T-helper 2 cell (primary cell): Measurements from ENCODE around the gene PIGP.
"Not testable (repeated sequence)": the region's sequence is repeated elsewhere in the genome, so short reads cannot be mapped to it uniquely, and the experiment has no call there.

ENCODE experiments used
- DNase-seq, 5 experiments: peaks; one replicate each; pipeline versions ENCODE4 v3.0.0 to v3.0.0-alpha.2; 2012 to 2022

The PIGP gene

DNA sequence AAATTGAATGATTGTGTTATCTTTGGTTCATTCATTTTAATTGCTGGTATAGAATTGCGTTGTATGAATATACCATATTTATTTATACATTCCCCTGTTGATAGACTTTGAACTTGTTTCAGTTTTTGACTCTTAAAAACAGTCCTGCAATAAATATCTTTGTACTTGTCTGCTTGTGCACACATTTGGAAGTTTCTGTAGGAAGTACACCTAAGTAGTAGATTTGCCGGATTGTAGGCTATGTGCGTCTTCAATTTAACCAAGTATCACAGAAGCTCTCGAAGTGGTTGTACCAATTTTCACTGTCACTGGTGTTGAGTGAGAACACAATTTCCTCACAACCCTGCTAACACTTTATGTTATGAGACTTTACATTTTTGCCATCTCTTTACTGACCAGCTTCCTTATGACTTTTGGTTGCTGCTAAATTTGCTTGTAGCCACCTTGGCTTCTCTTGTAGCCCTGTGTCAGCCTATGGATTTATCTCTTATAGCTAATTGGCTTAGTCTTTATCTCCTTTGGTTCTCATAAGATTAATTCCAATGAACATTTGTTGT is 2.4 kb upstream of the PIGP start:
- DNase-seq, result no peak

DNA sequence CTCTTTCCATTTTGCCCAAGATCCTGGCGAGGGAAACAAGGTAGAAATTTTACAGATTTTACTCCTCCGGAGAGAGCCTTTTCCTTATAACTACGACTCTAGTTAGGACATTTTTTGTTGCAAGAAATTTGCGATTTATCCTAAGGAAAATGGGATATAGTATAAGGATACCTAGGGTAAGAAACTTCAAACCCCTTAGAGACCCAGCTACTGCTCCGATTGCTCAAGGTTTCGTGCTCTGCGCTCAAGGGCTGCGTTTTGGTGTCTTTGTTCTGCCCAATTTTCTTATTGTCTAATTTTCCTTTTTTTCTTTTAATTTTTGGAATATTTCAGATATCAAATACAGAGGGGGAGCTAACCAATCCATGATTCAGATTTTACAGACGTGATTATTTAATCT is 1.7 kb upstream of the PIGP start:
- DNase-seq, result no peak

DNA sequence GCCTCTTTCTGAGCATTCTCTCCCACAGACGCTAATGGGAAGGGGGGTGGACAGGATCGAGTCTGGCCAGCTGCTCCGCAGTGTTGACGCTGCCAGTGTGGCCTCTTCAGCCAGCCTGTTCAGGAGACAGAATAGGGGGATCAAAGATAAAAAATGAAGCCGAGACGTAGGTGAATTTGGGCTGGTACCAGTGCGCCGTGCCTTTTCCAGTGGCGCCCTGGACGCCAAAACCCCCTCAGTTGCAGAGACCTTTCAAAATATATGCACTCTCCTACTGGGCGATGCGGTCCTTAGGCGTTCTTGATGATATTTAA is 1.3 kb upstream of the PIGP start:
- no peak for DNase-seq

DNA sequence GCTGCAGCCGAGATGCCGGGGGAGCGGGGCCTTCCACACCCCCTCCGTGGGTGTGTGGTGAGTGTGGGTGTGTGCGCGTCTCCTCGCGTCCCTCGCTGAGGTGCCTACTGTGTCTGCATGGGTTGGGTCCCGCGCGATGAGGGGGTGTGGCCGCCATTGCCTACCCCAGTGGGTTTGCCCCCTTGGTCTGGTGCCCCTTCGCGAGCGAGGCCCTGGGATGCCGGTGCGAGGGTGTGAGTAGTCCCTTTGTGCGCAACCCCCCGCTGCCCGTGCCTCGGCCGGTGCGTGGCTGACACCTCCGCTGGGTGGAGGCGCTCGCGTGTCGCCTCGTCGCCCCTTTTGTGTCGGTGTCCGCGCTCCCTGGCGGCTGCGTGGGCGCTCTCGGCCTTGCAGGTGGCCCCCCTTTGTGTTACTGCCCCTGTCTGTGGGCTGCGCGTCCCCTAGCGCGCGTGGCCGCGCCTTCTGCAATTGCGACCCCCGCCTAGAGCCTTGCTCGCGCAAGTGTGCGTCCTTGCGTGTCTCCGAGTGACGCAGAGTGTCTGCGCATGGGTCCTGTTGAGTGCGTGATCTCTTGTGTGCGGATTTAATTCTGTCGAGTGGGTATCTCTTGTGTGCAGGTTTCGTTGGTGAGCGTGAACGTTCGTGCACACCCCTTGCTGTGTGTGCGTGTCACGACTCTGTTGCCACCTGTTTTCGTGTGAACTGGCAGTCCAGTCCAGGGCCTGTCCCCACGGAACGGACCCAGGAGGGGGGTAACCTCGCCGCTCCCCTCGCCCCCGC is 736 bp upstream of the PIGP start:
- DNase-seq, result peak in 4 of 5 experiments; percentile 40 to 79 (median 51)

DNA sequence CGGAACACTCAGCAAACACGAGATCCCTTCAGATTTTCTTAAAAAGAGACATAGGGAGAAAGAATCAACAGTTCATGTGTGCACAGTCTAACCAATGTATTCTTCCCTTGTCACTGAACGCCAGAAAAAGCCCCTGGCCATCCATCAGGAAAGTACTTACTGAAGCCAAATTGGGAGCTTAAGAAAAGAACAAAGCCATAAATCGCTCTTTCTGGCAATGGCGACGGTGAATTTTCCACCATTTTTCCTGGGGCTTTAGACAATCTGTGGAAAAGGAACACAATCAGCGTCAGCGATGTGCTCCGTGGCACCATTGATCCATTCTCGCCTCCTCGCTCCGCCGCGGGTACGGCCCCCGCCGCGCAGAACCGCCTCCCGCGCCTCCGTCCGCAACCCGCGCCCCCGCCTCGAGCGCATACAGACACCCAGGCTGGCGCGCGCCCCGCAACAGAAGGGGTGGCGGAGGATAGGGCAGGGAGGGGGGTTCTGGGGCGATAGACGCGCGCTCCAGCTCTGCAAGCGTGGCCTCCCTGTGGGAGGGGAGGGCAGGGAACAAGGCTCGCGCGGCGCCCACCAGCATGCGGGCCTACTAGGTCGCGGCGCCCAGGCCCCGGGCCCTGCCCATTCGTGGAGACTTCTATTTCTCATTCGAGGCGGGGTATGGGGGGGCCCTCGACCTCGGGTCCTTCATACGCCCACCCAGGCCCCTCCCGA is 440 bp downstream of the PIGP start:
- DNase-seq, result peak in 4 of 5 experiments; percentile 56 to 83 (median 74)

DNA sequence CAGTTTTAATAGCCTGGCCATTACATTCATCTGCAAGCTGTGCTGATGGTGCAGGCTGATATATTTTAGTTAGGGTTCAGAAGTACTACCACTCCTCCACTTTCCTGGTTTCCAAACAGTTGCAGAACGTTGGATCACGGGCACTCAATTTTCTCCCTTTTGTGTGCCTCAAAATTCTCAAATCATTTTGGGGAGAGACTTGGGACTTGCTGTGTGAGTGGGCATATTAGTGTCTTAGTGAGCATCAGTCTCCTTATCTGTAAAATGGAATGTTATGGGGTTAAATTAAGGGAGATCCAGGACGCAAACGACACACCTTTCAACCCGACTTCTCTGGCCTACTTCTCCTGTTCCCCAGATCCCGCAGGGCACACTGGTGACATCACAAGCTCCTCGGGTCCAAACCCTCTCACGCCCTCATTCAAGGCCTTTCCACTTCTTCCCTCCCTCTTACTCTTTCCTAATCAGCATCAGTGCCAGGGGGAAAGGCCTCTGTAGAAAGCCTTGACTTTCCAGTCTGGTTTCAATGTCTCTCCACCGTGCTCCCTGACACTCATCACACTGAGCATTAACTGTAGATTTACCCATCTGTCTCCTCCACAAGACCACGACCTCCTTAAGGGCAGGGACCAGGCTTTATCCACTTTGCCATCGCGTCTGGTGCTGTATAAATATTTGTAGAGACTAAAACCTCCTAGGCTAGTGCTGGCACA is 1.2 kb downstream of the PIGP start:
- peak in 1 of 5 experiments; percentile 21 for DNase-seq

DNA sequence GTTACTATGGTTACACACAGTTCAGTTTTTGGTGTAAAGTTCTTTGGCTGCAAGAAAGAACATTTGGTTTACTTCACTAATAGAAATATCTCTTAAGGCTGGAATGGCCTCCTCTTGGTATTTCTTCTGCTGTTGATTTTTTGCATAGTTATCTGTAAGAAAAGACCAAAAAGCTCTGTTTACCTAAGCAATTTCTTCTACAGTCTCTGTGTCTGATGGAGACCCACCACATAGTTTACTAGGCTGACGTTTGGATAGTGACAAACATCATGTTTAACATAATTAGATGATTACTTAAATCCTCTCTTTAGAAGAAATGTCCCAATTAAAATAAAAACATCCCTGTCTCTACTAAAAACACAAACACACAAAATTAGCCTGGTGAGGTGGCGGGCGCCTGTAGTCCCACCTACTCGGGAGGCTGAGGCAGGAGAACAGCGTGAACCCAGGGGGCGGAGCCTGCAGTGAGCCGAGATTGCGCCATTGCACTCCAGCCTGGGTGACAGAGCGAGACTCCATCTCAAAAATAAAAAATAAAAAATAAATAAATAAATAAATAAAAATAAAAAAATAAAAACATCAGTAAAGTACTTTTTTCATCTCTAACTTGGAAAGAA is 7.2 kb downstream of the PIGP start:
- DNase-seq, result no peak

DNA sequence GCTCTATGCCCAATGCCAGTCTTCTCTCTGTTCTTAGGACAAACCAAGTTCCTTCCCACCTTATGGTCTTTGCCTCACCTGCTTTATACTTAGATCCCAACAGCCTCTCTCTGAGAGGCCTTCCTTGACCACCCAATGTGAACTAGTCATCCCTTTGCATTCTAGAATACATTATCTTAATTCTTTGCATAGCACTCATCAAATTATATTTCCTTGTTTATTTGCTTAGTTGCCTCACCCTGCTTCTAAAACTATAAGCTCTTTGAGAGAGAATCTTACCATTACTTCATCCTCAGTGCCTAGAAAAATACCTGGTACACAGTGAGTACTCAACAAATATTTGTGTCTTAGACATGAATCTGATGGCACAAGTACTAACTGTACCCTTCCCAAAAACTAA is 8.0 kb downstream of the PIGP start:
- DNase-seq, result no peak

DNA sequence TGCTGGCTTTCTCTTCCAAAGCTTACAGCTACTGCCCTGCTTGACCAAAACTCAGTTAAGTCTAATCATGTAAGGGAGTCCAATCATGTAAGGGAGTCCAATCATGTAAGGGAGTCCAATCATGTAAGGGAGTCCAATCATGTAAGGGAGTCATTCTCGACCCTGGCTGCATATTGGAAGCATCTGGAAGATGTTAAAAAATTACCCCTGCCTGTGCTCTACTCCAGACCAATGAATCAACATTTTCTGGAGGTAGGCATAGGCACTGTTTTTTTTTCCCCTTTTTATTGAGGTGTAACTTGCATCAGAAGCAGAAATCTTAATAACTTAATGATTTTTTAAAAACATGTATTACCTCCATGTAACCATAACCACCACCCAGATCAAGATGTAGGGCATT is 9.4 kb downstream of the PIGP start:
- no peak for DNase-seq

DNA sequence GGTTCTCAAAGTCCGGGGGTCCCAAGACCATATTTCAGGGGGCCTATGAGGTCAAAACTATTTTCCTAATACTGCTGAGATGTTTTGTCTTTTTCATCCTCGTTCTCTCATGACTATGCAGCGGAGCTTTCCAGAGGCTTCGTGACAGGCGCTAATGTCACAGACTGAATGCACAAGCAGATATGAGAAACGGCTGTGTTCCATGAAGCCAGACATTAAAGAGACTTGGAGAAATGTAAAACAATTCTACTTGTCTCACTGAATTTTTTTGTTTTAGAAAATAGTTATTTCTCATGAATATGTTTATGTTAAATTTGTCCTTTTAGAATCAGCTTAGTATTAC is 10.3 kb downstream of the PIGP start:
- no peak for DNase-seq

DNA sequence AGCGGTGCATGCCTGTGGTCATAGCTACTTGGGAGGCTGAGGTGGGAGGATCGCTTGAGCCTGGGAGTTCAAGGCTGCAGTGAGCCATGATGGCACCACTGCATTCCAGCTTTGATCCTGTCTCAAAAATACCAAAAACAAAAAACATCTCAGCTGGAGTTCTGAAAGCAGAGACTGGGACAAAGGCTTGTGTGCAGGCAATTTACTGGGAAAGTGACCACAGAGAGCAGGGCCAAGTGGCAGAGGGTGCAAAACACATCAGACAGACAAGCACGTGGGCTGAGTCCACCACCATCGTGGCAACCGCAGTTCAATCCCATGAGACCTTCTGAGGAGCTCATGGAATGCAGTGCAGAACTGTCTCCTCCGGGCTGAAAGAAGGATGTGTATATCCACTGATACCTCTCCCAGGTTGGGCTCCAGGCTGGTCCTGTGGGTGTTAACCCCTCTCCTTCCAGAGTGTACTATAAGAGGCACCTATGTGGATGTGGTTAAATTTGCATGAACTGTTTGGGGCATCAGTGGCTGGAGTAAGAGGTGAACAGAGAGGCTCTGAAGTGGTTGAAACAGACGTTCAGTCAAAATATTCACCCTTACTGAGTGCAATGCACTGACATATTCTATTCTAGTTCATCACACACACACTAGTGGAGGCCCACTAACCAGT is 10.8 kb downstream of the PIGP start:
- no peak for DNase-seq

DNA sequence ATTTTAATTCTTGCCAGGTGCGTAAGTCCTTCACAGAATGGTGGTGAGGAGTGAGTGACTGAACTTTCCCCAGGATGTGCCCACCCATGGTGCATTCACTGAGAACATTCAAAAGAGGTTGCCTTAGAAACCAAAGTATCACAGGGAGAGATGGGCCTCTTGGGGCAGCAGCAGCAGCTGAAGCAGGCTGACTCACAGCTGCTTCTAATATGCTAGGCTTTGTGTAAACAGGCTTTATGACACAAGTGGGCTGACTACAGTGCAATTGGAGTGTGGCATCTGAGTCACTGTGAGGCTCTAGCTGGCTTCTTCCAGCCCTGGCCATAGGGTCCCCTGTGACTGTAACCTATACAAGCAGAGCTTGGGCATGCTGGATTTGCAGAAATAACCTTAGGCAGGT is 12.6 kb downstream of the PIGP start:
- peak in 1 of 5 experiments; percentile 6 for DNase-seq

DNA sequence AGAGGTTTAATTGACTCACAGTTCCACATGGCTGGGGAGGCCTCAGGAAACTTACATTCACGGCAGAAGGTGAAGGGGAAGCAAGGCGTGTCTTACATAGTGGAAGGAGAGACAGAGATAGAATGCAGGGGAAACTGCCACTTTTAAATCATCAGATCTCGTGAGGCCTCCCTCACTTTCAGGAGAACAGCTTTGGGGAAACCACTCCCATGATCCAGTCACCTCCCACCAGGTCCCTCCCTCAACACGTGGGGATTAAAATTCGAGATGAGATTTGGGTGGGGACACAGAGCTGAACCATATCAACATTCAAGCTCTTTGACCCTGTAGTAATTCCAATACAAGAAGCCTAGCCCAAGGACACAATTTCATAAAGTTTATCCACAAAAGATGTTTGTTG is 13.7 kb downstream of the PIGP start:
- DNase-seq, result no peak

DNA sequence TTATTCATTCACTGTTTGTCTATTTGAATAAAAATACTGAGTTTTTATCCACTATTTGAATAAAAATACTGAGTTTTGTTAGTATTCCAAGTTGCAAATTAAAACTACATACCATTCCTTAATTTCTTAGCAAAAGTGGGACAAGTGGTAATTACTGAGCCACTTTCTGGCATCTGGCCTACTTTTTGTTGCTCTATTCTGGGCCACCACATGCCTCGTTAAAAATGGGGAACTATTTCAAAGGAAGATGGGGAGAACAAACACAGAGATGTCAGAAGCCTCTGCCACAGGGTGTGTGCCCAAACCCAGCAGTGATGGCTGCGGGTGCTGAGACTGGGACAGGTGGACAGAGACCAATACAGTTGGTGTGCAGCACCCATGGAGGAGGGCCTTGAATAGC is 14.6 kb downstream of the PIGP start:
- DNase-seq, result no peak

DNA sequence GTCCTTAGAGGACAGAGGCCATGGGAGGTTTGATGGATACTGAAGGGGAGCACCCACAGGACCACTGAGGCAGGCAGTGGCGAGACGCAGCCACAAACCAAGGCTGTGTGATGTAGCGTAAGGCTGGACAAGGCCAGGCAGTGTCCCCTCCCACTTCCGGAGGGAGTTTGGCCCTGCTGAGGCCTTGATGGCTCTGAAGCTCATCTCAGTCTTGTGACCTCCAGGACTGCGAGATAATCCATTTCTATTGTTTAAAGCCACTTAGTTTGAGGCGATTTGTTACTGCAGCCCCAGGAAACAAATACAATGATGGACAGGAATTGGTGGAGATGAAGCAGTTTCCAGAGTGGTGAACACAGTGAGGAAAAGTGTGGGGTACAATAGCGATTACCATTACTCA is 15.3 kb downstream of the PIGP start:
- no peak for DNase-seq

DNA sequence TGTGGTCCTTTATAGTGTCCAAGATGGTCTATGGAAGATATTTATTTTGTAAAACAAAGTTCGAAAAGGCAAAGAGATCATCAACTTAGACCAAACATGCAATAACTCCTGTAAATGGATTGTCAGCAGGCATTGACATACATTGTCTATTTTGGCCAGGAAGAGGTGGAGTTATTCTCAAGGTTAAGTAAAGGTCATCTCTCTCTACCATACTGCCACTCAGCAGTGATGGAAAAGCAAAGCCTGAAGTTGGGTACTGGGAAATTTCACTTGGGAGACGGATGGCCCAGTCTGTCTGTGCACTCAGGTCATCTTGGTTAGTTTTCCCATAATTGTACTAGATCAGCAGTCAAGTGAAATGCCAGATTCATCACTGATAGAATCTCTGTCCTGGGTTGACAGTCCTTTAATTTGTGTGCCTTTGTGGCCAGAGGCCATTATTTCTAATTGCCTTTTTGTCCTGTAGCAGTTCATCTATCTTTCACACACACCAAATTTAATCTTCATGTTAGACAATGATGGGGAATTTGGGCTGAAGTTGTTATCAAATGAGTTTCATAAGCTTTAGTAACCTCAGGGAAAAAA is 17.5 kb downstream of the PIGP start:
- DNase-seq, result no peak

DNA sequence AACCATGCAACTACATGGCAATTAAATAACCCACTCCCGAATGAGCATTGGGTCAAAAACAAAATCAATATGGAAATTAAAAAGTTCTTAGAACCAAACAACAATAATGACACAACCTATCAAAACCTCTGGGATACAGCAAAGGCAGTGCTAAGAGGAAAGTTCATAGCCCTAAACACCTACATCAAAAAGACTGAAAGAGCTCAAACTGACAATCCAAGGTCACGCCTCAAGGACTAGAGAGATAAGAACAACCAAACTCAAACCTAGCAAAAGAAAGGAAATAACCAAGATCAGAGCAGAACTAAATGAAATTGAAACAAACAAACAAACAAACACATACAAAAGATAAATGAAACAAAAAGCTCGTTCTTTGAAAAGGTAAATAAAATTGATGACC is 23.1 kb downstream of the PIGP start:
- DNase-seq, result not testable (repeated sequence)

DNA sequence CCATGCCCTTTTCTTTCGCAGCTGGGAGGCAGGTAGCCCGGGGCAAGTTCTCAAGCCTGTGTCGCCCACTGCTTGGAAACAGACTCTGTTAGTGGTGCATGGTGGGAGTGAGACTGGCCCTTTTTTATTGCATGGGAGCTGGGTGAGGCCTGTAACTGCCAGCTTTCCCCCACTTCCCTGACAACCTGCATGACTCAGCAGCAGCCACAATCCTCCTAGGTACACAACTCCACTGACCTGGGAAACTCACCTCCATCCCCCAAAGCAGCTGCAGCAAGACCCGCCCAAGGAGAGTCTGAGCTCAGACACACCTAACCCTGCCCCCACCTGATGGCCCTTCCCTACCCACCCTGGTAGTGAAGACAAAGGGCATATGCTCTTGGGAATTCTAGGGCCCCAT is 25.8 kb downstream of the PIGP start:
- no peak for DNase-seq

DNA sequence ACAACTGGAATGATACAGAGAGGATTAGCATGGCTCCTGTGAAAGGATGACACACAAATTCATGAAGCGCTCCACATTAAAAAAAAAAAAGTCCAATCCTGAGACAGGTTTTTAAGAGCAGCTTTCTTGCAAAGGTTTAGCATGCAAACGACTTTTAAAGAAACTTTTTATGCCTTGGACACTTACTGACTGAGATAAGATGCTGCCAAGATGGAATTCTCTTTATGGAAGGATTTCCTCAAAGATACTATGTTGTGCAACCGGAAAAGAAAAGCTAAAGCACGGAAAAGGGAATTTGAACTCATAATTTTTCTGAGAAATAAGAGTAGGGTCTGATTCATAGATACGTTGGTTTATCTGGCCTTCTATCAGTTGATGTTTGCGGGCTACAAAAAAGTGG is 27.3 kb downstream of the PIGP start:
- no peak for DNase-seq

DNA sequence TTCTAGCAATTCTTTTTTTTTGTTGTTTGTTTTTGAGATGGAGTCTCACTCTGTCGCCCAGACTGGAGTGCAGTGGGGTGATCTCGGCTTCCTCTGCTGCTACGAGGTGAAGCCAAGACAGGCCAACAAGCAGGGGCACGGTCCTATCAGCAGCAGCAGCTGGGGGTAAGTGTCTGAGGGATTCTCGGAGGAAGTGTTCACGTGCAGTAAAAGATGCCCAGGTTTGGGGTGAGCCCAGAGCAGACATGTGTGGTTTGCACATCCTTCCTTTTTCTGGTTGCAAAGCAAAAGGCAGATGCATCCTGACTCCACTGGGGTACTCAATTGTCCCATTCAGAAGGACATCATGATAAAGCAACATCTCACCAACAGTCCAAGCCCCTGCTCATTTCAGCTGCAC is 27.7 kb downstream of the PIGP start:
- peak in 2 of 5 experiments; percentile 12 to 79 for DNase-seq

DNA sequence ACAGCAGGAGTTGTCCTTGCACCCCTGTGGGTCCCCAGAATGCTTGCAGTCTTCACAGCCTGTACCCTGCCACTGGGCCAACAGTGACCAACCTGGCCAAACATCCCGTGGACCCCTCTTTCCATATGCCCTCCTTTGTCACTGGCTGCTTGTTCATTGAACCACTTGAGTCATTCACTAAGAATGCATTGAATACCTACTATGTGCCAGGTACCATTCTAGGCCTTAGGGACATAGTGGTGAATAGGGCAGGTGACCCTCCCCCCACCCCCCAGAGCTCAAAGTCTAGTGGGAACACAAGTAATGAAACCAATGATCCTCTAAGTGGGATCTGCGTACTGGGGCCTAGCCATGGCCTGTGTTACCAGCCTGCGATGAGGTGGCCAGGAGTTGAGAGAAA is 28.2 kb downstream of the PIGP start:
- DNase-seq, result no peak

DNA sequence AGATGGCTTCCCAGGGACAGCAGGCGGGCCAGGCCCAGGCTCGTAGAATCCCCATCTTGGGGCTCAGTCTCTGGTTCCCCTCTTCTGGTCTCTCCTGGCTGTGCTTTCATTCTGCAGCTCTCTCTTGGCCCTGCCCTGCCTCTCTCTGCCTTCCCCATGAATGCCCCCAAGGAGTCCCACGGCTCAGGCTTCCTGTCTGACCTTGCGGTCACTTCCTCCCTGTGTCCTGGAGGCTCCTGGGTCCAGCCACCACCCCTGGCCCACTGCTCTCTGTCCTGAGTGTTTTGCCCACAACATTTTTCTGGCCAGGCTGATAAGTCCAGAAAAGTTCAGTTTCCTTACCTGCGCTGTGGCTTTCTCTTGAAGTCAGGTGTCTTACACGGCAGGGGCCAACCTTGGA is 29.1 kb downstream of the PIGP start:
- no peak for DNase-seq
